Esophagus (tissue), 2 donors: ENCODE measurements around the gene INIP. TPM values are rescaled to one million over a fixed set of nuclear protein-coding genes. Genes with fewer than 3 reads are reported as not detected.
"Not testable (repeated sequence)": the region's sequence is repeated elsewhere in the genome, so short reads cannot be mapped to it uniquely, and the experiment has no call there.

Experiments used
- H3K27ac ChIP-seq, 2 donors: one replicate each; pipeline ENCODE4 v1.5.1; 2013; ENCODE audit warnings: low read depth in 2 of 2, mild to moderate bottlenecking in 2 of 2, inconsistent platforms in 1 of 2, low read length in 1 of 2, moderate library complexity in 1 of 2
- H3K27me3 ChIP-seq, 2 donors: one replicate each; pipeline ENCODE4 v1.6.1; 2013; ENCODE audit warnings: low read length in 2 of 2, control low read depth in 1 of 2, mild to moderate bottlenecking in 1 of 2; ENCODE audit not compliant: insufficient read depth in 2 of 2, control insufficient read depth in 1 of 2
- H3K36me3 ChIP-seq, 2 donors: one replicate each; pipeline ENCODE4 v1.6.1; 2013; ENCODE audit warnings: low read length in 1 of 2; ENCODE audit not compliant: control insufficient read depth in 2 of 2, insufficient read depth in 2 of 2
- H3K4me1 ChIP-seq, 2 donors: one replicate each; pipeline ENCODE4 v1.6.1; 2013; ENCODE audit warnings: low read length in 1 of 2; ENCODE audit not compliant: control insufficient read depth in 2 of 2, insufficient read depth in 2 of 2
- H3K4me3 ChIP-seq, 2 donors: one replicate each; pipeline ENCODE4 v1.5.1; 2013; ENCODE audit warnings: low read length in 2 of 2, mild to moderate bottlenecking in 2 of 2, low read depth in 1 of 2, moderate library complexity in 1 of 2
- H3K9me3 ChIP-seq, 2 donors: one replicate each; pipeline ENCODE4 v1.6.1; 2013; ENCODE audit warnings: mild to moderate bottlenecking in 2 of 2, low read depth in 1 of 2, low read length in 1 of 2, moderate library complexity in 1 of 2; ENCODE audit not compliant: control insufficient read depth in 2 of 2, insufficient read depth in 1 of 2
- WGBS, 2 donors: extraction: QIAGEN DNeasy Blood & Tissue Kit; methylation state at CpG; one replicate each; pipeline ENCODE4 v1.1.7; 2013; 5-methylcytosine and 5-hydroxymethylcytosine counted together
- polyA plus RNA-seq, 2 donors: library from polyadenylated mRNA; stranded (reverse); fragments of 200-250 nt; gene quantifications; one replicate each; pipeline ENCODE4 v1.2.3, GENCODE V29; 2013
- donor health status: healthy with polysubstance abuse.
- donor health status: Bipolar disorder and iron deficiency.

INIP gene
- polyA plus RNA-seq, 2 donors: 4.4 to 7.0 TPM

DNA sequence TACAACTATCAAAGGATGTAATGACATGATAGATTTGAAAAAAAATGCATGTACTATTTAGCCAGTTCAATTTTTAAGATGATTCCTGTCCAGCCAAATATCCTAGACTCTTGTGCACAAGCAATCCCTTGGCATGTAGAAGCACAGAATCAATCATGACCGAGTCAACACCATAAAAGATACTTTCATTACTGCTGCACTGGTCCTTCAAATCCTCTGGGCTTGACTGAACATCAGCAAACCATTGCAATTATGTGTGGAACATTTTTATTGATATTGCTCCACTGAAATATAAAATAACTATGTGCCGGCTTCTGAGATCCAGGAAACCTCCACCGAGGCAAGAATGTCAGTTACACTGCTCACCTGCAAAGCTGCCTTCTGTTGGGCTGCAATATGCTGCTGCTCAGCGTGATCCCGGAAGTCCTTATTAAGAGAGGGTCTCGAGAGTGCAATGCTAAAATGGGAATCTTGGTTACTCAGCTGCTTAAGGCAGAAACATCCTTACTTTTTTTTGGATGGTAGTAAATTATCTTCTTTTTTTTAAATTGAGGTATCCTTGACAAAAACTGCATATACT lies 28.7 kb downstream of the INIP start:
- Histone ChIP-seq H3K36me3 (peaks cover 6 to 8% of the 10 kb centered on the region in 2 donors), H3K9me3 (no peaks in the 10 kb centered on the region), H3K4me3 (no peak overlapping the region), H3K4me1 (no peaks in the 10 kb centered on the region), H3K27me3 (no peaks in the 10 kb centered on the region), H3K27ac (no peak overlapping the region)
- 91 to 93% methylated on average over 6 of the region's 6 CpGs for WGBS, 2 donors

GRCh38 chr9:112680731-112681402 lies 37.0 kb downstream of the INIP start:
- H3K27me3 ChIP-seq: no peaks in the 10 kb centered on the region
- 81 to 84% methylated on average over 6 of the region's 6 CpGs for WGBS, 2 donors

DNA sequence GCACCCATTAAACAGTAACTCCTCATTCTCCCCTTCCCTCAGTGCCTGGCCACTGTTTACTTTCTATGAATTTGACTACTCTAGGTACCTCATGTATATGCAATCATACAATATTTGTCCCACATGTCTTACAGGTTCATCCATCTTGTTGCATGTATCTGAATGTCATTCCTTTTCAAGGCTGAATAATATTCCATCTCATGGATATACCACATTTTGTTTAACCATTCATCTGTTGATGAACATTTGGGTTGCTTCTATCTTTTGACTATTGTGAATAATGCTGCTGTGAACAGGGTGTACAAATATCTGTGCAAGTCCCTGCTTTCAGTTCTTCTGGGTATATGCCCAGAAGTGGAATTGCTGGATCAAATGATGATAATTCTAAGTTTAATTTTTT lies 40.9 kb downstream of the INIP start:
- H3K27me3 ChIP-seq: no peaks in the 10 kb centered on the region
- no peaks in the 10 kb centered on the region for H3K36me3 ChIP-seq
- H3K4me3 ChIP-seq: no peak overlapping the region
- no peaks in the 10 kb centered on the region for H3K4me1 ChIP-seq
- peaks cover 0 to 6% of the 10 kb centered on the region in 2 donors for H3K9me3 ChIP-seq
- no peak overlapping the region for H3K27ac ChIP-seq

More at GRCh38 chr9:112680731-112681402, 37.0 kb downstream of the INIP start:
- Histone ChIP-seq H3K4me3 (no peak overlapping the region), H3K9me3 (peaks cover 0 to 6% of the 10 kb centered on the region in 2 donors), H3K4me1 (no peaks in the 10 kb centered on the region), H3K27ac (no peak overlapping the region), H3K36me3 (peaks cover 0 to 2% of the 10 kb centered on the region in 2 donors)

- H3K4me1 ChIP-seq, H3K9me3 ChIP-seq, H3K4me3 ChIP-seq, H3K27me3 ChIP-seq, H3K36me3 ChIP-seq, H3K27ac ChIP-seq: not testable (repeated sequence)
- WGBS, 2 donors: 93 to 97% methylated on average over 4 of the region's 4 CpGs
These were observed 44.7 kb downstream of the INIP start for GRCh38 chr9:112673221-112673620.

- Histone ChIP-seq H3K9me3 (peaks cover 0 to 3% of the 10 kb centered on the region in 2 donors), H3K4me3 (no peak overlapping the region), H3K4me1 (no peaks in the 10 kb centered on the region), H3K36me3 (no peaks in the 10 kb centered on the region), H3K27me3 (no peaks in the 10 kb centered on the region), H3K27ac (no peak overlapping the region)
- 60 to 68% methylated on average over 7 of the region's 7 CpGs for WGBS, 2 donors
These were observed 46.8 kb downstream of the INIP start for GRCh38 chr9:112670991-112671625.

DNA sequence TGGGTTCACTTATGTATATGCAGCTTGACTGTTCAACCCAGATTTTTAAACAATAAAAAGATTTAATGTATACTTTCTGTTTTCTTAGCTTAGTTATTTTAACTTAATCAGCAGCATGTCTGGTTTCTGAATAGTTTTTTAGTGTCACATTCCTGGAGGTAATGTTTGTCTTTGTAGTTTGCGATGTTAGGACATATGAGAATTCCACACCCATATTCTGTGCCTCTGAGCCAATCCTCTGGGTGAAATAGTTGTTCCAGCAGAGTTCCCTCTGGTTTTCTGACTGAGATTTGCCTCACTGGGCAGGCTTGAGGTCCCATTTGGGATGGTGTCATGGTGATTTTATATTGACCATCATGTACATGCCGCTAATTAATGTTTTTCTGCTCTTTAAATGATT lies 48.6 kb downstream of the INIP start:
- WGBS, 2 donors: 86 to 93% methylated on average over 2 of the region's 2 CpGs
- Histone ChIP-seq H3K27me3 (no peaks in the 10 kb centered on the region), H3K9me3 (peaks cover 0 to 3% of the 10 kb centered on the region in 2 donors), H3K36me3 (no peaks in the 10 kb centered on the region), H3K27ac (no peak overlapping the region), H3K4me3 (no peak overlapping the region), H3K4me1 (no peaks in the 10 kb centered on the region)

DNA sequence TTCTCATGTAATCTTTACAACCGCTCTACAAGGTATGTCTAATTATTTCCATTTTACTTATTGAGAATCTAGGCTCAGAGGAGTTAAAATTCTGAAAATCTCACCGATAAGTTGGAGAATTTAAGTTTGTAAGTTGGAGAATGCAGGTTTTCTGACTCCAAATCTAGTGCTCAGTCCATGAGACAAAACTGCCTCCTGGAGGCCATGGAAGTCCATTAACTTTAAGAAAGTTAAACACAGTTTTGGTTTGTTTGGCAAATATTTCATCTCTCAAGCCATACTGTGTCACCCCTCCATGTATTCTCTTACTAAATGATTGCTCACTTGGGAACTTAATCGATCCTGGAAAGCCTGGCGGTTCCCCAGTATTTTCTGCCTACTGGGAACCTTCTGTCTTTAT lies 52.6 kb downstream of the INIP start:
- Histone ChIP-seq H3K27ac (no peak overlapping the region), H3K4me1 (no peaks in the 10 kb centered on the region), H3K4me3 (no peak overlapping the region), H3K9me3 (peaks cover 0 to under 1% of the 10 kb centered on the region in 2 donors), H3K36me3 (no peaks in the 10 kb centered on the region), H3K27me3 (no peaks in the 10 kb centered on the region)
- 75% methylated on average over 4 of the region's 4 CpGs for WGBS, 2 donors

DNA sequence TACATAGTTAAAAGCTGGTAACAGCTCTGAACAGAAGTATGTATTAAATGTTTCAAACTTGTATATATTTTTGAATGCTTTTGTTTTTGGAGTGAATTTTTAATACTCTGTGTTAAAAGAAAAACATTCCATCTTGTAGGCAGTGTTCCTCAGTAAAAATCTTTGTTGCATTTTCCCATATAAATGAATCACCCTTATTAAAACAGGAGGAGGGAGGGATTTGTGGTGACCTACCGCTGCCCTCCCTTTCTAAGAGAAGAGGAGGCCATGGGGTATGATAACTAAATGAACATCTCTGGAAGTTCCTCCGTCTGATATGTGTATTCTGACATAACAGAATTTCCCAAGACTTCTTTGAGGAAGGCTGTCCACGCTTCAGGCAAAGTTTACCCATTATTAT lies 53.4 kb downstream of the INIP start:
- H3K36me3 ChIP-seq: peaks cover 0 to 5% of the 10 kb centered on the region in 2 donors
- no peak overlapping the region for H3K27ac ChIP-seq
- no peaks in the 10 kb centered on the region for H3K9me3 ChIP-seq
- no peak overlapping the region for H3K4me3 ChIP-seq
- 82 to 90% methylated on average over 3 of the region's 3 CpGs for WGBS, 2 donors
- H3K4me1 ChIP-seq: no peaks in the 10 kb centered on the region
- no peaks in the 10 kb centered on the region for H3K27me3 ChIP-seq

GRCh38 chr9:112663681-112664080 lies 54.2 kb downstream of the INIP start:
- Histone ChIP-seq H3K36me3 (peaks cover 0 to 8% of the 10 kb centered on the region in 2 donors), H3K27me3 (no peaks in the 10 kb centered on the region), H3K27ac (no peak overlapping the region), H3K4me1 (no peaks in the 10 kb centered on the region), H3K9me3 (no peaks in the 10 kb centered on the region), H3K4me3 (no peak overlapping the region)
- WGBS, 2 donors: 93 to 95% methylated on average over 5 of the region's 5 CpGs
